GM19025 (cell line): ENCODE results near the gene EML5.
"Not testable (repeated sequence)": the region's sequence is repeated elsewhere in the genome, so short reads cannot be mapped to it uniquely, and the experiment has no call there.

ENCODE experiments used
- ATAC-seq: cut with Tn5 transposase; IDR thresholded peaks from one replicate; pipeline ENCODE4 v1.9.1; 2021; ENCODE audit warnings: mild to moderate bottlenecking, low read depth, moderate library complexity; ENCODE audit not compliant: unreplicated experiment

EML5 gene

GRCh38 chr14:88804477-88804876 is 11.7 kb upstream of the EML5 start:
- ATAC-seq: no peak

GRCh38 chr14:88804035-88804434 is 11.3 kb upstream of the EML5 start:
- ATAC-seq: no peak

DNA sequence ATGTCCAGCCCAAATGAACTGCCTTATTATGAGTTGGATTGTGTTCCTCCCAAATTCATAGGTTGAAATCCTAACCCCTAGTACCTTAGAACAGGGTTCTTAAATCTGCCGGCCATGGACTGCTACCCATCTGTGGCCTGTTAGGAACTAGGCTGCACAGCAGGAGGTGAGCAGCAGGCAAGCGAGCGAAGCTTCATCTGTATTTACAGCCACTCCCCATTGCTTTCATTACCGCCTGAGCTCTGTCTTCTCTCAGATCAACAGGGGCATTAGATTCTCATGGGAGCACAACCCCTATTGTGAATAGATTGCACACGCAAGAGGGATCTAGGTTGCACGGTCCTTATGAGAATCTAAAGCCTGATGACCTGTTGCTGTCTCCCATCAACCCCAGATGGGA is 9.8 kb upstream of the EML5 start:
- ATAC-seq: no peak

DNA sequence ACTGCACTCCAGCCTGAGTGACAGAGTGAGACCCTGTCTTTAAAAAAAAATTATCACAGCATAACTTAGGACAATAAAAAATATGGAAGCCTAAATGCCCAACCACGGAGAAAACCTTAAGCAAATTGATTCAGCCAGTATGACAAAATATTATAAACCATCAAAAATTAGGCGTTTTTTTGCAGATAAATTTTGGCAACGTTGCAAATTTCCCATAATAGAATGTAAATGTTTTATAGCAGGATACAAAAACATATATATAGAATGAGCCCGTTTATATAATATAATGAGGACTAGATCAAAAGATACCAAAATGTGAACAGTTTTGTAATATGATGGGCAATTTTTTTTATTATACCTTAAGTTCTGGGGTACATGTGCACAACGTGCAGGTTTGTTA is 6.8 kb upstream of the EML5 start:
- no peak for ATAC-seq

GRCh38 chr14:88798156-88798555 is 5.4 kb upstream of the EML5 start:
- no peak for ATAC-seq

- ATAC-seq: no peak
Measured at GRCh38 chr14:88793259-88793625, 489 bp upstream of the EML5 start.

GRCh38 chr14:88791629-88792472 is 902 bp downstream of the EML5 start:
- ATAC-seq: no peak

DNA sequence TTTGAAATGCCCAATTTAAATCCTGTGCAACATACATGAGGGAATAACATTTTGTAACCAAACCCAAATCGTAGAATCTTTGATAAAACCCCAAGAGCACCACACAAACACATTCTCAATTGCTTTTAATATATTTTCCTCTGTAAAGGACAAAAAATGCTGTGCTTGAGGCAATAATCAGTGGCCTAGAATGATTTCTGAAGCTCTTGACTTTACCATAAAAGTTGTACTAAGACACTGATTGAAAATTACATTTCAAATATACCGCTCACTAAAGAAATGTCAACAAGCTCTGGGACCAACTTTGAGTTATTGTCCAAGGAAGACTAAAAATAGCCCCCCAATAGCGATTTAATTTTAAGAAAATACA is 1.5 kb downstream of the EML5 start:
- ATAC-seq: no peak

GRCh38 chr14:88790501-88791251 is 2.1 kb downstream of the EML5 start:
- ATAC-seq: no peak

DNA sequence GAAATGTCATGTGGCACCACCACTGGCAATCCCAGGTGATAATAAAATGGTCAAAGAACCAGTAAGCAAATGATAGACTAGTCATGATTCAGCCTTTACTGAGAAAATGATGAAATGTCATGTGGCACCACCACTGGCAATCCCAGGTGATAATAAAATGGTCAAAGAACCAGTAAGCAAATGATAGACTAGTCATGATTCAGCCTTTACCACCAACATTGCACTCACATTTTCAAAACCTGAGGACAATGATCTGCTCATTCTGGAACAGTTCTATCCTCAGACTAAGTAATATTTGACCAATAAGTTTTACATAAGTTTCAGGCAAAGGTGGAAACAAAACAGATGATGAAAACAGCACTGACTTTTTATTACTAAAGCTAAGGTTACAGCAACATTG is 3.2 kb downstream of the EML5 start:
- ATAC-seq: not testable (repeated sequence)

- ATAC-seq: no peak
Measured at GRCh38 chr14:88786715-88787114, 6.0 kb downstream of the EML5 start.

DNA sequence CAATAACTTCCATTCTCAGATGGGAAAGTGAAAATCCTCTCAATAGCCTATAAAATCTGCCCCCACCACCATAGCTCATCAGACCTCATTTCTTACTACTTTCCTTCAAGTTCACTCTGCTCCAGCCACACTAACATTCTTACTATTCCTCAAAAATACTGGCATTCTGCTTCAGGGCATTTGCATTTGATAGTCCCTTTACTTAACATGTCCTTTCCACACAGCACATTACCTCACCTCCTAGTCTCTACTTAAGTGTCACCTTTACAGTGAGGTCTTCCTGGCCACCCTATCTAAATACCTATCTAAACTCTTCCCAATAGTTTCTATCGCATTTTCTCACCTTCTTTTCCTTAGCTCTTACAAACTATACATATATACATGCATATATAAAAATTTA is 6.8 kb downstream of the EML5 start:
- ATAC-seq: no peak

- ATAC-seq: no peak
Measured at GRCh38 chr14:88775532-88775931, 17.2 kb downstream of the EML5 start.

GRCh38 chr14:88770736-88771135 is 22.0 kb downstream of the EML5 start:
- no peak for ATAC-seq

- ATAC-seq: no peak
Measured at GRCh38 chr14:88765130-88765529, 27.6 kb downstream of the EML5 start.

- no peak for ATAC-seq
Measured at GRCh38 chr14:88753873-88754272, 38.9 kb downstream of the EML5 start.

GRCh38 chr14:88750945-88751344 is 41.8 kb downstream of the EML5 start:
- ATAC-seq: no peak

- no peak for ATAC-seq
Measured at GRCh38 chr14:88750413-88750812, 42.3 kb downstream of the EML5 start.

GRCh38 chr14:88749139-88749538 is 43.6 kb downstream of the EML5 start:
- no peak for ATAC-seq

DNA sequence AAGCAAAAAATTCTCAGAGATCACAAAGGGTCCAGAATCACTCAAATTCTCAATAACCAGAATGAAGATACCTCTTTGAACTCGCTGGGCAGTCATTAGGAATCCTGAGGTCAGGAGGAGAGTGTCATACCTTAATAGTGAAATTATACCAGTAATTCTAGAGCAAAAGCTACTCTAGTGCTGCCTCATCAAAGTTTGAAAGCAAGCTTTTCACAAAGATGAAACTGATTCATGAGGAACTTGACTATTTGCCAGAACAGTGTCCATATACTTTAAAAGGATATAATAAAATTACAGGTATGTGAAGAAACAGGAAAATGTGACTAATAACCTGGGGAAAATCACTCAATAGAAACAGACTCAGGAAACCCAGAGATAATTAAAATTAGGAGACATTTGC is 44.5 kb downstream of the EML5 start:
- no peak for ATAC-seq

- ATAC-seq: no peak
Measured at GRCh38 chr14:88746052-88746451, 46.7 kb downstream of the EML5 start.

GRCh38 chr14:88737245-88737644 is 55.5 kb downstream of the EML5 start:
- no peak for ATAC-seq
